NCI-H2029 treated with DMSO at 0.1 percent for 48 hours (cell line): ENCODE measurements around the gene CDRT4.

Source experiments
- DNase-seq: peaks from one replicate; lab custom pipeline; 2025; lab: John Stamatoyannopoulos, UW

Gene CDRT4

DNA sequence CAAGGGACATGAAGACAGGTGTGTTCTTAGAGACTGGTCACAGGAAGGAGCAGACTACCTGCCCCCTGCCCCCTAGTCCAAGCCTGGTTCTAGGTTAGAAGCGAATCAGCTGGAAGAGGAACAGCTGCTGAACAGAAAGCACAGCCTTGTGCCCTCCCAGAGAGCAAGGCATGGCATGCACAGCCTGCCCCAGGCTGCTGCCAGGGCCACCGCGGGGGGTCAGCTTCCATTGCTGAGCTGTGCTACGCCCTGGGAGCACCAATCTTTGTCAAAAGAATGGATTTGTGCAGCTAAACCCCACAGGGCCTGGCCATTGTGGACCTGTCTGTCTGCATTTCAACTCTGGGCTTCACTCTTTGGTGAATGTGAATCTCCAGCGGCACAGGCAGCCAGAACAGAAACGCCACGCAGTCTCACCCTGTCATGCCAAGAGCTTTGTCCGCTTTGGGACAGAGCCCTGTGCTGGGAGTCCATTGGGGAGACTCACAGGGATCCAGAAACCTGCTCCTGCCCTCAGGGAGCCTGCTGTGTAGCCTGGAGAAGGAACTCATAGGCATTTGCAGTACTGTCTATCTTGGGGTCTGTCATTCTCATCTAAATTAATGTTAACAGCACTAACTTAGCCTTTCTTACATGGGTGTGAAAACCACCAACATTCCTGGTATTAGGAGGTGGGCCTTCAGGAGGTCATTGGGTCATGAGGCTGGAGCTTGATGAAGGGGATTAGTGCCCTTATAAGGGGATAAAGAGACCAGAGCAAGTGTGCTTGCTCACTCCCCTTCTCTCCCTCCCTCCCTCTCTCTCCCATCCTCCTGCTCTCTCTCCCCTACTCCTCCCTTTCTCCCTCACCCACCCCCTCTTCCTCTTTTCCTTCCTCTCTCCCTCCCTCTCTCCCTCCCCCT is 25.6 kb upstream of the CDRT4 start:
- no peak for DNase-seq

DNA sequence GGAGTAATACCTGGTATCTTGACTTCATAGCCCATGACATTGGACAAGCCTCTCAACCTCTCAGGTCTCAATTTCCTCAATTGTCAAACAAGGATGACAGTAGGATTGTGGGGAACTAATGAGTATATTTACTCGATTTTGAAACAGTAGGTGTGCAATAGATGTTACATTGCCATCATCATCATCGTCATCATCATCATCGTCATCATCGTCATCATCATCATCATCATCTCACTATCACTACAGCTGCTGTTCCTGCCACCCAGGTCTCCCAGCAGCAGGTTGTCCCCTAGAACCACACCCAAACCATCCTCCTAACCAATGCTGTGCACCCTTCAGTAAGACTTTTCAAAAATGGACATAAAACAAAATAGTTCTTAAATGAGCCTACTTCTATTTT is 24.8 kb upstream of the CDRT4 start:
- DNase-seq = no peak

DNA sequence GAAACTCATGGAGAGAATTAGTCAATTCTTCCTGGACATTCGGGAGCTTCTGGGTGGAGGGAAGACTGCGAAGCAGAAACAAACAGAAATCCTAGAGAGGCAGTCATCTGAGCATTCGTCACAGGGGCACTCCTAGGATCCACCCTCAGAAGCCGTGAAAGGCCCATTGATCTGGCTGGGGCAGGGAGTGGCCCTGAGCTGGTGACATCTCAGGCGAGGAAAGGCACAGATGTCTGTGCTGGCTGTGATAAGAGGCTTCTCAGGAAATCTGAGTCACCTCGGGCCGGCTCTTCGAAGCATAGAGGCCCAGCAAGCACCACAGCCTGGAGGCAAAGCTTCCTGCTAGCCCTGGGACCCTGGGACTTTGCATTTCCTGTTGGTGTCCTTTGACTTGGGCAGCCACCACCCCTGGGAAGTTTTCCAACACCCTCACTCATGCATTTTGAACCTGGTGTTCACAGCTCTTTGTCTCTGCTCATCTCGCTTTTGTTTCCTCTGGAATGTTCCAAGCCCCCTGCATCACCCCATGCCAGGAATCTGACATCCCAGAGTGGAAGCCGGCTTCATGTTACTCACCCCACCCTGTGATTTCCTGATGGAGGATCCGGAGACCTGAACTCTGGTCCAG is 23.3 kb upstream of the CDRT4 start:
- no peak for DNase-seq

DNA sequence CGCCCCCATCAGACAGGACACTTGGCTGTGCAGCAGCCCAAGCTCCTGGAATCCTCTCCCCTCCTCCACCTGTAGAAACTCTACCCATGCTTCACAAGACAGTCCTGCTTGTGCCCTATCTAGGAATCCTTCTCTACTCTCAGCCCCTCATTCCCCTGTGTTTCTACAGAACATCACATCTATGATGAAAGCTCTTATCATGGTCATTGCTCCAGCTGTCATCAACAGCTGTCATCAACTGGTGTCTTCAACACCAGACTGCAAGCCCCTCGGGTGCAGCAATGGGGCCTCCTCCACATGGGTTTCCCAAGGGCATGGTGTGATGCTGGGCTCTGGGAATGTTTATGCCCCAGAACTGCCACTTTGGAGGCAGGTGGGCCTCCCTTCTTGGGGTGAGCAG is 21.1 kb upstream of the CDRT4 start:
- DNase-seq = no peak

DNA sequence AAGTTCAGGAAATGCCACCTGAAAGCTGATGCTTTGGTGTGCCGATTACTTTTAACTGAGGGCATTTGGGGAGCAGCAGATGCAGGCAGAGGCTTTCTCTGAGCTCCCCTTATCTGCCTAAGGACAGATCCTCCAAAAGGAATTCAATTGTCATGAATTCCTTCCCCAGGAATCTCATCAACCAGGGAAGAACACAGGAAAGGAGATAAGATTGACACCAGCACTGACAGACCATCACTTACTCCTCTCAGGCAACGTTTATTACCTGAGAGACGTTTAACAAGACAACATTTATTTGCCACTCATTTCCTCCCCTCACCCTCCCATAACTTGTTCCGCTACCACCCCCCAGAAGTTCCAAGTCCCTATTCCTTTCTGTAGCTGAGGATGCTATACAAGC is 17.6 kb upstream of the CDRT4 start:
- DNase-seq = no peak

DNA sequence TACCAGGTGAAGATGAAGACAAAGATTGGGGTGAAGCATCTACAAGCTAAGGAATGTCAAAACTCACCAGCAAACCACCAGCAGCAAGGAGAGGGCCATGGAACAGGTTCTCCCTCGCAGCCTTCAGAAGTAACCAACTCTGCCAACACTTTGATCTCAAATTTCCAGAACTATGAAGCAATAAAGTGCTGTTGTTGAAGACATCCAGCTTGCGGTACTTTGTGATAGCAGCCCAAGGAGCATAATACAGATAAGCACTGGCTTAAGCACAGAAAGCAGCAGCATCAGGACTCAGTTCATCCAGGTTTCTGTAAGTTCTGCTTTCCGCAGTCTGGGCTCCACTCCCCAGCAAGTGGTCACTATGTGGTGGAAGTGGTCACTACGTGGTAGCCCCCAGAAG is 16.0 kb upstream of the CDRT4 start:
- no peak for DNase-seq

DNA sequence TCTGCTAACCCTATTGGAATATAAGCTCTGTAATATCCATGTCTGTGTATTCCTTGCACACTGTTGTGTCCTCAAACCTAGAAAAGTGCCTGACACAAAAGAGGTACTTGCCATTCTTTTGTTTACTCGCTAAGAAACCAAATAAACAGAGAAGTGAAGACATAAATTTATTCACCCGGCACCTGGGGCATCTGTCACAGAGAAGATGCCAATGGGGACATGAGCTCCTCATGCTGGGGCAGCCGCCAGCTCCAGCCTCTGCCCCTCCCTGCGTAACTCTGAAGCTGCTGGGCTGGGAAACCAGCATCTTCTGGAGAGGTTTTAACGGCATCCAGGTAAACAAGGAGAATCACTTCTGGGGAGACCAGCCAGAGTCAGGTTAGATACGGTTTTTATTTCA is 15.1 kb upstream of the CDRT4 start:
- DNase-seq = no peak

DNA sequence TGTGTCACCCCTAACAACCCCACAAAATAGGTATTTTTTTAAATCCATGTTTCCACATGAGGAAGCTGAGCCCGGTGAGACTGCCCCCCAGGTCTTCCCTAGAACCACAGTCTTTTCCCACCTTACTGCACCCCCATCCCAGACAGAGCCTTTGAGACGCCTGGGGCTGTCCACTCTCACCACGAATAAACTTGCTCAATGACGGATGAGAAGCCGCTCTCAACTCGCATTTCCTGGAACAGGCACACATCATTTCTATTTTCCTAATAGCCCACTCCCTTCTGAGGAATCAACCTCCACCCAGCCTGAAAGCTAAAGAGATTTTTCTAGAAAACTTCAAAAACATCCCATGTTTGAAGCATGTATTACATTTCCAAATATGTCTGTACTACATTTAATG is 14.1 kb upstream of the CDRT4 start:
- DNase-seq = no peak

DNA sequence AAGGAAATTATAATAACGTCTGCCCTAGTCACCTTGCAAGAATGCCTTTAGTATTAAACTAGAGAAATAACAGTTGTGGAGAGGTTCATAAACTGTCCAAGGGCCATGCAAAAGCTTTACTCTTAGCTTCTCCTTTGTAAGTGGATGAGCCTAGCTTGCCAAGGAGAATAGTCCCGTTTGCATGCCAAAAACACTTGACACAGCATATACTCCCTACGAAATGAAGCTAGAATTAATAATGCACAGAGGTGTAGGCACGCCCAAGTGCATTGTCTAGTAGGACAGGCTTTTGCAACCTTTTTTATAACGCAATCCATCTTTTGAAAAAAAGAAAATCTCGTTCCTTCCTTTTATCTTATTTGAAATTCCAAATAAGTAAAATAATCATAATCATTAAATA is 12.8 kb upstream of the CDRT4 start:
- DNase-seq = no peak

DNA sequence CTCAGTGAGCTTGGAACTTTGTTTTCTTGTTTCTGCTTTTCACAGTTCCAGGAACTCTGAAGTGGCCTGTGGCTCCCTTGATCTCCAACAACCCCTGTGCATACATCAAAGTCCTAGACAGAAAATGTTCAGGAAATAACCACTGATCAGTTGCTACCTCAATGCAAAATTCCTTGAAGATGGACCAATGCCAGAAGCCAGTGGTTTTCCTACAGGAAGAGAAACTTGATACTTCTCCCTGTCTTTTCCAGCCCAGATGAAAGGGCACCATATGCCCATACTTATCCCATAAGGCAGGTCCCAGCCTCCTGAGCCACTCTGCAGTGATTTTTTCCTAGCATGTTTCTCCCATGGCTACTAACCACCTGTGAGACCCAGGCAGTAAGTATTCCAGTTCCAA is 12.3 kb upstream of the CDRT4 start:
- peak; percentile 3 for DNase-seq

DNA sequence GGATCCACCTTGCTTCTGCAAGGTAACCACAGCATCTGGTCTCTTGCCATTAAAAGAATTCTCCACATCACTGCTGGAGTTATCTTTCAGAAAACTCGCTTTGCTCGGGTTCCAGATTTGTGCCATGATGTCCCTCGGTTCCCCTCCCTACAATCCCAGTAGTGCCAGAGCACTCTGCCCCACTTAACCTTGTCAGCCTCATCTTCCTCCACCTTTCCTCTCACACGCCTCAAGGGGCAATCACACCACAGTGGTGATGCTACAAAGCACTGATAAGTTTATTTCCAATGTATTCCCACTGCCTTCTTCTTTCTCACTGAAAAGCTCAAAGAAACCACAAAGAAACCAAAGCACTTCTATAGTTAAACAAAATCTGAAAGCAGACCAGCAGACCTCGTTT is 11.4 kb upstream of the CDRT4 start:
- no peak for DNase-seq

DNA sequence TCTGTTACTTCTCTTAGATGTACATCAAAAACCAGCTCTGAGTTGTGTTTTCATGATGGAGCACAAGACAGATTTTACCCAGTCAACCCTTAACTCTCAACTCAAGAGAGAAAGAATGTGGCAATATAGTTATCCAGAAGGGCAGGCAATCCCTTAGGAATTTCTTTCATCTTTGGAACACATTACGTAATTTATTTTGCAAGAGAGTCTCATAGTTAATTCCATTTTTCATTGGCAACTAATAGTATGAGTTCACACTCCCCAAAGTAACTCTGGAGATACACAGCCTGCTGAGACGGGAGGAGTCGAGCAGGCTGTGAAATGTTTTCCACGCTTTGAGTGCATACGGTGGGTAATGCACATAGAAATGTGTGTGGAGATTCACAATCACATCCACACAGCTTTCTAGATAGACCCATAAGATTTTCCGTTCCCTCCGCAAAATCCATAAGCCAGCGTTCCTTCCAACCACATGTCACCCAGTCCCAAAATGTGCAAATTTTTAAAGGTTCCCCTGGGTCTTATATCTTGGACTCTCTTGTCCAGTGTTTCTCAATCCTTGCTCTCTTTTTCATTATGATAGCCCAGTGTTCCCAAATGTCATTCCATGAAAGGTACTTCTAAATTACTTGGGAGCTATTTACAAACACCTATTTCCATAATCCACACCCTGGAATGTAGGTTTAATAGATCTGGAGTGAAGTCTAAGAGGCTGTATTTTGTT is 8.4 kb upstream of the CDRT4 start:
- no peak for DNase-seq

DNA sequence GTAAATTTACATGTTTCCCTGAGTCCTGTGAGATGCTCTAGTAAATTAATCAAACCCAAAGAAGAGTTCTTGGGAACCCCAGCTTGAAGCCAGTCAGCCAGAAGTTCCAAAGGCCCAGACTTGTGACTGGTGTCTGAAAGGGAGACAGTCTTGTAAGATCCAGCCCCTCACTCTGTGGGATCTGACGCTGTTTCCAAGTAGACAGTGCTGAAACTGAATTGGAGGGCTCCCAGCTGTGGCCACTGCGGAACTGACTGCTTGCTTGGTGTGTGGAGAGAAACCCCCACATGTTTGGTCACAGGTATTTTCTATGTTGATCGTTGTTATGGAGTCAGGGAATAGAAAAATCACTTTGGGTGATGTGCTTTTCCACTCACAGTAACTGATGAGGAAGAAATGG is 5.5 kb upstream of the CDRT4 start:
- DNase-seq = no peak

DNA sequence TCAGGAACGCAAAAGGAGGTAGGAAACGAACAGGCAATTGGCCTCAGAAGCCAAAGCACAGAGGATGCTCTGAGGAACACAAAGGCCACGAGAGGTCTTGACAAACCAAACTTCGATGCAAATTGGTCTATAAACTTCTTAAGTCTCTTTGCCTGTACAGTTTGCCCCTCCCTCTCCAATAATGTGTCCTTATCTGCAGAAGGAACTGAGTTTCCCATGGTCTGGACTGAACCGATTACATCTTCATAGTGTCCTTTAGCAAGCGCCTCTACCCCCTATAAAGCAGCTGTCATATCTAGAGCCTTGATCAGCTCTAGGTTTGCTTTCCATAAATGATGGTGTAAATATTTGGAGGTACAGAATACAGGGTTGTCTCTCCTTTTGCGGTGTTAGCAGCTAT is 3.1 kb upstream of the CDRT4 start:
- DNase-seq = no peak

DNA sequence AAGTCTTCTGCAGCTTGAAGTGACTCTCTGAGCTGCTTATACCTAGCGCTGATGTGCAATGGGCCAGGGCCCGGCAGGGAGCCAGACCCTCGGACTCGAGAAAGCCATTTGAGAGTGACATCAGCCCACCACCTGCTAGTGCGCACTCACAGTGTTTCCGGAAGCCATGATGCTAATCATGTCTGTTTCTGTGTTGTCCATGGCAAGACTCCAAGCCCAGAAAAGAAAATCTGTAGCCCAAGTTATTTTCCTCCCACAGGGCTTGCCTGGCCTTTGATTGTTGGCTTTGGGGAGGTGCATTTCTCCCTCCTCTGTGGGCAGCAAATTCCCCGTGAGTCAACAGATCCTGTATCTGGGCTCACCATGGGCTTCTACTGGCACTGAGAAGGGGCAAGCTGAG is 1.8 kb upstream of the CDRT4 start:
- DNase-seq = no peak

DNA sequence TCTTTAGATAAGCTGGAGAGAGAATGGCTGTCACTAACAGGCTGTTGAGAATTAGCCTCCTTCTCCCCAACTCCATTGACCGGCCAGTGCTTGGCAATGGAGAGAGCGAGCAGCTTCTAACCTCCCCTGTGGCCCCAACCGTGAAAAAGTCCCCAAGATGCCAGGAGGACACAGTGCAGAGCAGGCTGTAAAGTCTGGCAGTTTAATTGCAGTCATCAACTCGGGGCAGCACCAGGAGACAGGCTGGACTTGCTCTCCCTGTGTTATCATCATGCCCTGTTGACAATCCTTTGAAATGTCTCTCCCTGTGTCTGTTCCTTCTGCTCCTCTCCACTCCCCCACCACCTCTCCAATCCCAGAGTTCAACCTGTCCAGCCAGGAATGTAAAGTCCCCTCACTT is 705 bp upstream of the CDRT4 start:
- no peak for DNase-seq

DNA sequence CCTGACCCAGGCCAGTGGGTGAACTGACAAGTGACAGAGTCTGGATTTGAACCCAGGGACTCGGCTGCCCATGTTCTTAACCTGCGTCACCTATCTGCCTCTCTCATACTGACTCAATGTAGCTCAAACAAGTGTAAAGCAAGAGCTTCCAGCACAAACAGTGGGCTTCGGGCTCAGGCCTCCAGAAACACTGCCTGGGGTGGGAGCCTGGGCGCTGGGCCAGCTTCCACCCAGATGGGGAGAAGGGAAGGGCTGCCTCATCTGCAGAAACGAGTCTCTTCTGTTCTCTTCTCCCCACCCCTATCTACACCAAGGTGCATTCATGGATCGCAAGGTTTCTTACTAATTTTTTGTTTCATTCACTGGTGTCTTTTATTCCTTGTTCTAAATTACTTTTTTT is 1.3 kb downstream of the CDRT4 start:
- DNase-seq = no peak

DNA sequence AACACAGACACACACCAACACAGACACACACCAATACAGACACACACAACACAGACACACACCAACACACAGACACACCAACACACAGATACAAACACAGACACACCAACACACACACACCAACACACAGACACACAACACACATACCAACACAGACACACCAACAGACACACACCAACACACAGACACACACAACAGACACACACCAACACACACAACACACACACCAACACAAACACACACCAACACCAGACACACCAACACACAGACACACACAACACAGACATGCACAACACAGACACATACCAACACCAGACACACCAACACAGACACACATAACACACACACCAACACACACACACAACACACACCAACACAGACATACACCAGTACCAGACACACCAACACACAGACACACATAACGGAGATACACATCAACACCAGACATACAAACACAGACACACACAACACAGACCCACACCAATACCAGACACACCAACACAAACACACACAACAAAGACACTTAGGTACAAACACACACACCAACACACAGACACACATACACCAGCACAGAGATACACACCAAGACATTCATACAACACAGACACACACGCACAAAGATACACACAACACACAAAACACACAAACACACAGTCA is 2.2 kb downstream of the CDRT4 start:
- DNase-seq = no peak

DNA sequence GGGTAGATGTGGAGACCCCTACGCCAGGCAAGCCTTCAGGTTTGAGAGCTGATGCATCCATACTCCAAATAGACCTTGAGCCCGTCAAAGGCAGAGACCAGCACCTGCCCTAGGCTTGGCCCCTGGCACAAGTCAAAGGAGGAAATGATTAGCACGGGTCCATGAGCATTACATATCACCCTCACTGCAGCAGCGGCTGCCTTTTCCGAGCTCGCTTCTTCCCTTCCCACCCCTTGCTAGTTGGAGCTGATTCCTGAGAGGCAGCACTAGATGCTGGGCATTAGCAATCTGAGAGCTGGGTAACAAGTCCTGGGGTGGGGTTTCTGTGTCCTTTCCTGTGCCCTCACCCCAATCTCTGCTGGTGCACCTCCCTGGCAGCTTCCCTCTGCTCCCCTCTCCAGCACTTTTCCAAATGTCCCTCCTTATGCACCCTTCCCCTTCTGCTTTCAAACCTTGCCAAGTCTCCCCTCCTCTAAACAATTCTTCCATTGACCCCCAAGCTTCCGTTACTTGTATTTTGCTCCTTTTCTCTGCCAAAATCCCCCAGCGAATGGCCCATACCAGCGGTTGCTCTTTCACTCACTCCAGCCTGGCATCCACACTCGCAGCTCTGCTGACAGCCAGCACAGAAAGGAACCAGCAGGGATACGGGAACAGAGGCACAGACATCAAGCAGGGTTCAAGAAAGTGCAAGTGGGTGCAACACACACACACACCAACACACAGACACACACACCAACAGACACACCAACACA is 3.0 kb downstream of the CDRT4 start:
- DNase-seq = no peak

DNA sequence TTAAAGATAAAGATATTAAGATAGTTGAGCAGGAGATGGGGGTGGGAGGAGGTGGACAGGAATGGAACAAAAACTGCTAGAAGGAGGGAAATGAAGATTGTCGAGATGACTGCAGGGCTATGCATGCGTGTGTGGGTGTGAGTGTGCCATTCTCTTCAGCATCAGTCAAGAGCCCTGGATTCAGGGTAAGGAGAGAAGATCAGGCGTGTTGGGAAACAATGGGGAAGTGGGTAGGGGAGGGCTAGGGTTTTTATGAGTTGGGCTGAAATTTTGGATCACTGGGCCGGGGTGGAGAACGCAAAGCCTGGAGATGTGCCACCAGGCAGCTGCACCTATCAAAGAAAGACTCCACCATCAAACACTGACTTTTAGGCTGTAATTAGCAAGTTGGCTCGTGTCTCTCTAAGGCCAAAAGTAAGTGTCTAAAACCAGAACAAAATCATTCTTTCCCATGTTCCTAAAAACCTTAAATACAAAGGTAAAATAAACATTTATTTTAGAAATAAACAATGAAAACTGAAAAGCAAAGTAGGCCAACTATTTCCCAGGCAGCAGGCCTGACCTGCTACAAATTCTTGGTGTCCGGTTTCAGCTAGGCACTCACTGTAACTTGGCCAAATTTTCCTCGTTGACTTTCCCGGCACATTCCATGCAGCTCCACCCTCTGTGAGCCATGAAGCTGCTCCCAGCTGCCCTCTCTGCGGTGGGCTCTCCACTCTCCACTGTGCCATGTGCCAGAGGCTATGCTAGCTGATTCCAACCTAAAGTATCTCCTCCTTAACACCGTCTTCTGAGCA is 4.2 kb downstream of the CDRT4 start:
- peak; percentile 1 for DNase-seq

DNA sequence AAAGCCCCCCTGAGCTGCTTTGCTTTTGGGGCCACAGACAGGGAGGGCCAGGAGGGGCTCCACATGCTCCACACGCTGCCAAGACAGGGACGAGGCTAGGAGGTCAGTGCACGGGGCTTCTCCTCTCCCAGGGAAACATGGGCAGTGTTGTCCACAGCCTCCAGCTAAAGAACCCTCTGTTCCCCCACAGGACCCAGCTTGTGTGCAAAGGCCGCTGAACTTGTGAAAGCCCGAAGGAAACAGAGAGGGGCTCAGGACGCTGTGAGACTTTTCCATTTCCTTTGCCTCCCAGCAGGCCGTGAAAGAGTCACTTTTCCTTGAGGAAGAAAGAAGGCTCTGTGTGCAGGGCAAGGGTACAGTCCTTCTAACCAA is 9.7 kb downstream of the CDRT4 start:
- DNase-seq = no peak
